GM19324 (cell line): ENCODE measurements around the gene CACHD1.
"Not testable (repeated sequence)": the region's sequence is repeated elsewhere in the genome, so short reads cannot be mapped to it uniquely, and the experiment has no call there.

ENCODE experiments used
- ATAC-seq: cut with Tn5 transposase; IDR thresholded peaks from one replicate; pipeline ENCODE4 v1.9.1; 2021; ENCODE audit warnings: mild to moderate bottlenecking, moderate library complexity; ENCODE audit not compliant: unreplicated experiment, low FRiP score

Gene CACHD1

GRCh38 chr1:64493831-64494230 is 23.9 kb downstream of the CACHD1 start:
- ATAC-seq = no peak

DNA sequence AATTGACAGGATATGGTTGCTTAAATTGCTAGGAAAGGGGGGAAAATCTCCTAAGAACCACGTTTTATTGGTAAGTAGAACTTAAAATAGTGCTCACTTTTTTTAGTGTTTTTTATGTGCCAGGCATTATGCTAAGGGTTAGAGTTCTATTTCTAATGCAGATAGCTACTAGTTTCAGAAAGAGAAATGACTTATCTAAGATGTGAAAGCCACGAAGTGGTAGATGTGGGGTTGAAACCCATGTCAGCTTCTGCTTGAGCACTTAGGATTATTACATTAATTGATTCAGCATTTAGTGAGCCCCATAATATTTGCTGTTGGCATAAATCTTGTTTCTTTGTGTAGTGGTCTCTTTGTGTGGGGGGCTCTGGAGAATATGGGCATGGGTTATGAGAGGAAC is 24.7 kb downstream of the CACHD1 start:
- no peak for ATAC-seq

DNA sequence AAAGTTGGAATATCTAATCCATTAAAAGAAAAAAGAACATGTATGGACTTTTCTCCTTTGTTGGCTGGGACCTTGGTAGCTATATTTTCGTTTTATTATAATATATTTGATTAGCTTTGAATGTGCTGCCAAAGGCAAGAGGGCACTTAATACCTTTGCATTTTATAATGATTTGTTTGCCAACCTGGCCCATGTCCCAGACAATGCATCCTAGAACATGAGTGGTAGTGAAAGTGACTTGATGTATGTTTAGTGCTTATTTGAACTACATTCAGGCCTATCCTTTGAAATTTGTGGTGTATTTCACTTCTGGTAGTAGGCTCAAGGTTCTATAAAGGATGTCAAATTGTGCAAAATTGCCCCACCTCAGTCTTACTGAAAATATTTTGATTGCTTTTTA is 25.9 kb downstream of the CACHD1 start:
- no peak for ATAC-seq

DNA sequence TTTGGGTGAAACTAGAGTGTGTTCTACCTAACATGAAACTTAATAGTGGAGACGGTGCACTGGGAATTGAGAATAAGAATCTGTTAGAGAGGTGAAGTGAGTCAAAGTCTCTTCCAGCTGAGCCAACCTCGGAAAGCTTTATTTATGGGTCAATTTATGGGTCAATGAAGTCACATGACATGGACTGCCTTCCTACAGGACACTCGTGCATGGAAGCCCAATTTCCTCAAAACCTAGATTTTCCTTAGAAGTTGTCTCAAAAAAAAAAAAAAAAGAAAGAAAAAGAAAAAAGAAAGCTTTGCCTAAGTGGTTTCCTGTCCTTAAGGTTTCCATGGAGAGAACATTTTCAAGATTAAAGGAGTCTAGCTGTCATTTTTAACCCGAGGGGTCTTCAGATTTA is 26.7 kb downstream of the CACHD1 start:
- ATAC-seq = no peak

- ATAC-seq = no peak
Observed at GRCh38 chr1:64497088-64497883, 27.4 kb downstream of the CACHD1 start.

DNA sequence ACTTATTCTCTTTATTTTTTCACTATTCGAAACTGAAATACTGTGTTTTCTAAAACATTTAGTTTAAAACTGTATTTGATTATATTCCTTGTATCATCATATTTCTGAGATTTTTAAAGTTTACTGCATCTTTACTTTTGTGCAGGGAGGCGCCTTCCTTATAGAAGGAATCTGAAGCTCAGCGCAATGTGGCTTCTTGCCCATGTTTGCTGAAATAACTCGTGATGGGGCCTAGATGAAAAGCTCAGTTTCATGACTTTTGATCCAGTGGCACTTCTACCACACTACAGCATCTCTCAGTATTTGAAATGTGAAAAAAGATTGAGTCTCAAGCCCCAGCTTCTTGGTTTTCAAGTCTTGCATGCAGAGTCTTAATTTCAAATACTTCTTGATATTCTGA is 28.4 kb downstream of the CACHD1 start:
- no peak for ATAC-seq

- no peak for ATAC-seq
Observed at GRCh38 chr1:64499011-64499410, 29.1 kb downstream of the CACHD1 start.

DNA sequence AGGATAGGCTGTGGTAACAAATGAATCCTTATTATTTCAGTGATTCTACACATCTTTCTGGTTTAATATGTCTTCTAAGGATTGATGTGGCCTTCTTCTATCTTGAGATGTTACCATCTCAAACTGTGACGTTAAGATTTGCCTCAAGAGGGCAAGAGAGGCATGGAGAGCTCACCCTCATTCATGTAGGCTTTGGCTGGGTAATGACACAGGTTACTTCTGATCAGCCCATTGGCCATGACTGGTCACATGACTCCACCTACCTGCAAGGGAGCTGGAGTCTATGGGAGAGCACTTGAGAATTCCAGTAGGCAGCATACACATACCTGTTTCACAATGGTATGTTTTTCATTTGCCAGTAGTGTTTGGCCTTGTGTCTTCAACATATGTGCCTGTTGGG is 30.0 kb downstream of the CACHD1 start:
- ATAC-seq = no peak

DNA sequence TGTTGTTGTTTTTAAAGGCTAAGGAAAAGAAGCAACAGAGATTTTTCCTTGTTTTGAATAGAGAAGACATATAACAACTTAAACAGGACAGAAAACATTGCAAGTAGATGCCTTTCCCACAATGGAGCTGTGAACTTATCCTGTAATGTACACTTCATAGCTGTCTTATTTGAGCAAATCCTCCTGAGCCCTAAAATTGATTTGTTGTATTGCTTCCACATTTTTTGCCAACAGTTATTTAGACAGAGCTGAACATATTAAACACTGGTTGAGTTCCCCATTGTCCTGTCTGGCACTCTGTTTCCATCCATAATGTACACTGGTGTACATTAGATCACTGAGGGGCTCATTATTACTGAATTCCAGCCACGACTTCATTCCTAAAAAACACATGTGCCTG is 32.2 kb downstream of the CACHD1 start:
- ATAC-seq = no peak

- ATAC-seq = no peak
Observed at GRCh38 chr1:64502931-64503330, 33.0 kb downstream of the CACHD1 start.

DNA sequence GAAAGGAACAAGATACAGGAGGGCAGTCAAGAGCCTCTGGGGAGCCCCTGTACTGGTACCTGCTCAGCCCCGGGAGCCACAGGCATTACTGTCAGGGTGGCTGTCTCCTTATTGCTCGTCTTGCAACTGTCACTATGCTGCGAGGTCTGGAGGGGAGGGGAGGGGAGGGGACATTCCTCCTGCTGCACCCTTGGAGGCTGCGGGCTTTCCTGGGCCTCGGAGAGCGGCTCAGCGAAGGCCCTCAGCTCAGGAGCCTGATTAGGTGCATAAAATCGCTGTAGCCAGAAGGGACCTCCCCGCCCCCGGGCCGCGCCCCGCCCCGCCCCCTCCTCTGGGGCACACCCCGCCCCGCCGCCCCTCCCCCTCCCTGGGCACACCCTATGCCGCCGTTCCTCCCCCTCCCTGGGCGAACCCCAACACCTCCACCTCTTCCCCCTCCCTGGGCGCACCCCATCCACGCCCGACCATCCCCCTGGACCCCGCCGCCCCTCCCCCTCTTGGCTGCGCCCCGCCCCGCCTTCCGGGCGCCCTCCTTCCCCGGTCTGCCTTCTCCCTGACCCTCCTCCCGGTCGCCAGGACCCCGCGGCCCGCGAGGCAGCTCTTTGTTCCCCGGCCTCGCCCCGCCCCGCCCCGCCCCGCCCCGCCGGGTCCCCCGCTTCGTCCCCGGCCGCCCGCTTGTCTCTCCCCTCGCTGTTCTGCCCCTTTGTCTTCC is 35.5 kb downstream of the CACHD1 start:
- no peak for ATAC-seq

- ATAC-seq = no peak
Observed at GRCh38 chr1:64505944-64506655, 36.2 kb downstream of the CACHD1 start.

DNA sequence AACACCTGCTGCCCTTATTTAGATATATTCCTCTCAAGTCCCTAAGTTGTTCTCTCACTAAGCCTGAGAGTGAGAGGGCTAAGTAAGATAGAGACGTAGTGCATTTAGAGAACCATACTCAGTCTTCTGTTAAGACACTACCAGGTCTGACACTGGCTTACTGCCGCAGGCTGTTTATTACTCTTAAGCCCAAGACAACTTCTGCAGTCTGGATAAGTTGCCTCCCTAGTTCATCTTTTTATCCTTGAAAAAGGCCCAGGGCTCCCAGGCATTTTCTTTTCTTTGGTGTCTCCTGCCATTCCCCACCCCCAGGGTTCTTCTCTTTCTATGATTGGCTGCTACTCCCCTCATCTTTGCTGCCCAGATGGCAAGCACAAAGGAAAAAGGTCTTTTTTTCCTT is 38.7 kb downstream of the CACHD1 start:
- no peak for ATAC-seq

DNA sequence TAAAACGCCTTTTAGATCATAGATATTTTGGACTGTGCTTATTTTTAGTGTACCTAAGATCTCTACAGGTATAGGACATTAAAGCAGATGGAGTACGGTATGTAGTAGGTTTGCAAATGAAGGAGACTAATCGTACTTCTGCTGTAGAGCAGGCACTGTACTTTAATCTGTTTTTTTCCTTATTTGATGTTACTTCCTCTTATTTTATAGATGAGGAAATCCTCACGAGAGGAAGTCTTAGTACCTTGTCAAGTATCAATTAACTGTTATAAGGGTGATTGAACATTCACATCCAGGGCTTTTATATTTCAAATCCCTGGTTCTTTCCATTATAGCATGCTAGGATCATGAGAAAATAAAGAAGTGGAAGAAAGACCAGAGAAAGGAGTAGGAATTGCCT is 41.1 kb downstream of the CACHD1 start:
- no peak for ATAC-seq

GRCh38 chr1:64512206-64512605 is 42.3 kb downstream of the CACHD1 start:
- ATAC-seq = not testable (repeated sequence)

GRCh38 chr1:64513545-64513944 is 43.6 kb downstream of the CACHD1 start:
- ATAC-seq = no peak

- ATAC-seq = no peak
Observed at GRCh38 chr1:64514197-64514765, 44.4 kb downstream of the CACHD1 start.

GRCh38 chr1:64515427-64515826 is 45.5 kb downstream of the CACHD1 start:
- no peak for ATAC-seq

DNA sequence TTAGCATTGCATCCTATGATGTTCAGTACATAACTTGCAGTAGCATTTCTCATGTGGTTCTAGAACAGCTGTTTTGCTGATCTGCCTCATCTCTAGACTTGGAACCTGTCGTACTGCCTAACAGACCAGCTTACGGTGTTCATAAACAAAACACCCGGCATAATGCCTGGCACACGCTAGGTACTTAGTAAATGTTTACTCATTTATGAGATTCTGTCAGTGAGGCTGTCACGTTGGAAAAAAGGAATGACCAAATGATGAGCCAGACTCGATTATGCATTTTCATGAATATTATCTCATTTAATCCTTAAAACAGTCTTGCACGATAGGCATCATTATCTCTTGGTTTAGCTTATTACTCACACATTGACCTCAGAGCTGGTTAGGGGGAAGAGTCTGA is 46.4 kb downstream of the CACHD1 start:
- ATAC-seq = no peak

GRCh38 chr1:64516803-64517568 is 47.1 kb downstream of the CACHD1 start:
- ATAC-seq = no peak
